Hypothalamus (tissue), 51 donors: ENCODE measurements around the gene TENT4B.

Experiments used
- DNase-seq, 51 donors: peaks; one replicate each; lab custom pipeline; 2025; lab: John Stamatoyannopoulos, UW

Gene TENT4B

GRCh38 chr16:50280932-50281331 is 127.8 kb downstream of the TENT4B start:
- DNase-seq, result no peak
